ENCODE data around the gene SLC38A7. TPM values are rescaled to one million over a fixed set of nuclear protein-coding genes. Genes with fewer than 3 reads are reported as not detected.
"Not testable (repeated sequence)": the region's sequence is repeated elsewhere in the genome, so short reads cannot be mapped to it uniquely, and the experiment has no call there.

The SLC38A7 gene
- total RNA-seq, 1 donor from 2014 or later: 31.9 TPM

GRCh38 chr16:58716468-58716867 is 31.9 kb upstream of the SLC38A7 start:
- intact Hi-C loops (cut with micrococcal nuclease): no loop called here
- DNase-seq: no peak
- Histone ChIP-seq H3K9me3 (replicated peaks) (no peaks in the 10 kb centered on the region), H3K27me3 (ENCODE audit: low read depth) (no peaks in the 10 kb centered on the region), H3K4me1 (no peaks in the 10 kb centered on the region), H3K4me3 (no peak overlapping the region), H3K27ac (replicated peaks) (no peak overlapping the region), H3K36me3 (peaks cover 100% of the 10 kb centered on the region)
- no peak for TF ChIP-seq CTCF (IDR thresholded peaks at IDR 0.05; ENCODE audit: borderline replicate concordance)

GRCh38 chr16:58713742-58714141 is 29.2 kb upstream of the SLC38A7 start:
- no peaks in the 10 kb centered on the region for H3K4me1 ChIP-seq
- H3K36me3 ChIP-seq: peaks cover 97% of the 10 kb centered on the region
- TF ChIP-seq CTCF (IDR thresholded peaks at IDR 0.05; ENCODE audit: borderline replicate concordance): no peak
- intact Hi-C loops (cut with micrococcal nuclease): no loop called here
- no peaks in the 10 kb centered on the region for H3K9me3 ChIP-seq (replicated peaks)
- no peak overlapping the region for H3K27ac ChIP-seq (replicated peaks)
- H3K4me3 ChIP-seq: no peak overlapping the region
- DNase-seq: no peak
- no peaks in the 10 kb centered on the region for H3K27me3 ChIP-seq (ENCODE audit: low read depth)

- TF ChIP-seq CTCF (IDR thresholded peaks at IDR 0.05; ENCODE audit: borderline replicate concordance): no peak
- H3K4me3 ChIP-seq: no peak overlapping the region
- H3K27ac ChIP-seq (replicated peaks): no peak overlapping the region
- peaks cover 81% of the 10 kb centered on the region for H3K36me3 ChIP-seq
- H3K4me1 ChIP-seq: peaks cover 10% of the 10 kb centered on the region
- no peaks in the 10 kb centered on the region for H3K9me3 ChIP-seq (replicated peaks)
- no peaks in the 10 kb centered on the region for H3K27me3 ChIP-seq (ENCODE audit: low read depth)
- no peak for DNase-seq
- intact Hi-C loops (cut with micrococcal nuclease): no loop called here
Observed at GRCh38 chr16:58709333-58709732, 24.8 kb upstream of the SLC38A7 start.

- intact Hi-C loops (cut with micrococcal nuclease): no loop called here
- TF ChIP-seq CTCF (IDR thresholded peaks at IDR 0.05; ENCODE audit: borderline replicate concordance): no peak
- no peak for DNase-seq
Observed at GRCh38 chr16:58699151-58699550, 14.6 kb upstream of the SLC38A7 start.

GRCh38 chr16:58695368-58695767 is 10.8 kb upstream of the SLC38A7 start:
- no peaks in the 10 kb centered on the region for H3K36me3 ChIP-seq
- intact Hi-C loops (cut with micrococcal nuclease): no loop called here
- no peak for TF ChIP-seq CTCF (IDR thresholded peaks at IDR 0.05; ENCODE audit: borderline replicate concordance)
- H3K27me3 ChIP-seq (ENCODE audit: low read depth): no peaks in the 10 kb centered on the region
- H3K27ac ChIP-seq (replicated peaks): no peak overlapping the region
- no peak overlapping the region for H3K4me3 ChIP-seq
- DNase-seq: no peak
- peaks cover 7% of the 10 kb centered on the region for H3K9me3 ChIP-seq (replicated peaks)
- no peaks in the 10 kb centered on the region for H3K4me1 ChIP-seq

More at GRCh38 chr16:58699151-58699550, 14.6 kb upstream of the SLC38A7 start:
- Histone ChIP-seq H3K27ac (replicated peaks) (no peak overlapping the region), H3K4me1 (peaks cover 8% of the 10 kb centered on the region), H3K36me3 (no peaks in the 10 kb centered on the region), H3K9me3 (replicated peaks) (no peaks in the 10 kb centered on the region), H3K4me3 (no peak overlapping the region), H3K27me3 (ENCODE audit: low read depth) (no peaks in the 10 kb centered on the region)

- Histone ChIP-seq H3K36me3 (no peaks in the 10 kb centered on the region), H3K4me3 (no peak overlapping the region), H3K27ac (replicated peaks) (no peak overlapping the region), H3K4me1 (no peaks in the 10 kb centered on the region), H3K27me3 (ENCODE audit: low read depth) (no peaks in the 10 kb centered on the region), H3K9me3 (replicated peaks) (peaks cover 7% of the 10 kb centered on the region)
- intact Hi-C loops (cut with micrococcal nuclease): no loop called here
- DNase-seq: no peak
- TF ChIP-seq CTCF (IDR thresholded peaks at IDR 0.05; ENCODE audit: borderline replicate concordance): no peak
Observed at GRCh38 chr16:58692450-58692849, 7.9 kb upstream of the SLC38A7 start.

GRCh38 chr16:58686985-58687706 is 2.6 kb upstream of the SLC38A7 start:
- H3K27me3 ChIP-seq (ENCODE audit: low read depth); DNase-seq; H3K36me3 ChIP-seq; H3K9me3 ChIP-seq (replicated peaks); intact Hi-C loops (cut with micrococcal nuclease); H3K4me3 ChIP-seq; H3K27ac ChIP-seq (replicated peaks): not testable (repeated sequence)
- H3K4me1 ChIP-seq: peaks cover 27% of the 10 kb centered on the region
